GM04503 (cell line): Measurements from ENCODE around the gene LBHD2.

Experiments used
- DNase-seq: peaks from one replicate; pipeline ENCODE4 v3.0.0-alpha.2; 2012; ENCODE audit warnings: low read depth

The LBHD2 gene

DNA sequence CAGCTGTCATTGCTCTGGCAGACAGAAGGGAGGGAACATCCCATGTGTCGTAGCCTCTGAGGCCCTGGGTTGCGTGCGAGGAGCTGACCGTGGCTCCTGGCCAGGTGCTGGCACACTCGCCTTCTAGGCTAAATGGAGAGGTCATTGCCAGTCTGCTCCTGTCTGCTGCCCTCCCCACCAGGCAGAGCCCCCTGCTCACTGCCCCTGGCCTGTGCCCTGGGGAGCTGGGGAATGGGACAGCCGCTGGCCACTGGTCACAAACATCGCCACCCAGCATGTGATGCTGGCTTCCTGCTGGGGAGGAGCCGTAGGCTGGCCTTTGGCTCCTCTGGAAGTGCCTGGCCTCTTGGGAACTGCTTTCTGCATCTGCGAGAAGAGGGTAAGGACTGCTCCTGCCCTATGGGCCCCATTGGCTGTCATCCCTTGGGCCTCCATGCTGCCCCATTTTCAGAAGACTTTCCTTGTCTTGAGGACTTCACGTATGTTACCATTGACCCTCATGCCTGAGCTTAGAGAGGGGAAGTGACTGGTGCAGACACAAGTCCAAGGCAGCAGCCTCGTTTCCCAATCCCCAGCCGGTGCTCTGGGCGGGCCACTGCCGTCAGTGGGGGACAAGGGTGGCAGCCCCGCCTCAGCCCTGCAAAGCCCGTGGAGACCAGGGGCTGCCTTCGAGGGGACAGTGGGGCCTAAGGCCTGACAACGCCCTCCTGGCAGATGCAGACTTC lies 37.3 kb downstream of the LBHD2 start:
- DNase-seq, result no peak

DNA sequence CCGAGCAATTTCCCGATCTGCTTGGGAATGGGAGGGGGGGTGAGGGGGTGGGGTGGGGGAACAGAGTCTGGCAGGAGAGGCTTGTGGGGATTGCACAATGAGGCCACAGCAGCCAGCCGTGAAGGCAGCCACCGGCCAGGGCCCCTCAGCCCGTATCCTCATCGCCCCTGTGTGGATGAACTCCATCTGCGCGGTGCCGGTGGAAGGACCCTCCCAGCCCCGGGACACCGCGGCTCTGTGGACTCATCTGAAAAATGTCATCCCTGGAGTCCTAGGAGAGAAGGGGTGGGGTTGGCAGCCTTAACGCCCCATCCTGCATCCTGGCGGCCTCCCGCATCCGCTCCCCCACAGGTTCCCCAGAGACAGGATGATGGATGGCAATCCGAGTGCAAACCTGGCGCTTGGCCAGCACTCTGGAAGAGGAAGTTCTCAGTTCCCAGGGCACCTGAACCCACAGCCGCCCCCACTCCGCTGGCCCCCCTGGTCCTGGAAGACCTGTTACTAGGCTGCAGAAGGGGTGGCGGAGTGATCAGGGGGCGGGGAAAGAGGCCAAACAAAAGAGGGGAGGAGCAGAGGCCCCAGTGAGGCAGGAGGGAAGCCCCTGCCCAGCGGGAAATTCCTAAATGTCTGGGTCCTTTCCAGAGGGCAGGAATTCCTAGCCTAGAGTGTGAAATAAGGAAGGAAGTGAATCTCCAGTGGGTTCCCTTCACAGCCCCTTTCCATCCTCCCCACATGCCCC lies 38.0 kb downstream of the LBHD2 start:
- DNase-seq, result no peak

DNA sequence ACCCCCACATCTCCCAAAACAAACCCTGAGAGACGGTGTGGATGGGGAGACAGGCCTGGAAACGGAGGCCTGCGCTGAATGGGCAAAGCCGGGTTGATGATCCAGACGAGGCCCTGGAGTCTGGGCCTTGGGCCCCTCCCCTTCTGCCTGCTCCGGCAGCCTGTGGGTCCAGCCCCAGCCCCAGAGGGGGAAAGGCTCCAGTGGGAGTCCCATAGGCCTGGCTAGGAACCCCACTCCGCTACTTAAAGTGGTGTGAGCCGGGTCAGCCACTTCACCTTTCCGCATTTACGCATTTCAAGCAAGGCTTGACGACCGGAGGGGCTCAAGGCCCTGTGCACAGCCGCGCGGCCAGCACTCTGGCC lies 38.6 kb downstream of the LBHD2 start:
- DNase-seq, result no peak

DNA sequence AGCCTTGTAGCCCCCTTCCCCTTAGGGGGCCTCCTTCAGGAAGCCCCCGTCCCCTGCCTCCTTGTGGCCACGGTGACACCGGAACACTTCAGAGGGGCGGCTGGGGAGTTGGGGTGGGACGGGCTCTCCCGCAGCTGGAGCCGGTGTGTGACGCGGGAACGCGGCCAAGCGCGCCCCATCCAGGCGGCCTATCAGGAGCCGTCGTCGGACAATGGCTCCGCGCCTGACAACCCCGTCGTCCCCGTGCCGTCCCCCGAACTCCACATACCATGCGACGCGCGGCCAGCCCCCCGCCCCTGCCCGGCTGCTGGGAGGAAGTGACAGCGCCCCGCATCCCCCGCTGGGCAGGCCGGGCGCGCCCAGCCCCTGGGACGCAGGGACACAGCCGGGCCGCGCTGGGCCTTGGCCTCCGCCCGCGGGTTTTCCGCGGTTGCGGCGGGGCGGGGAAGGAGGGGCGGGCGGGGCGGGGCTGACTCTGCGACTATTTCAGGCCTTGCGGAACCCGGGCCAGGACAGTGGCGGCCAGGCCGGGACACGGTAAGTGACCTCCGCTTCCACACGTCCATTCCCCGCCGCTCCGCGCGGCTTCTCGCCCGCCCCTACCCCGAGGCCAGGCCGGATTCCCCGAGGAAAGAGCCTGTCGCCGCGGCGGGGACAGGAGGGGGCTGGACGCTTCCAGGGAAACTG lies 39.1 kb downstream of the LBHD2 start, which contains the start of gene TNFAIP2:
Gene TNFAIP2 (plus strand): TSS at position 515 of the 687 bp plus-strand sequence. CDS start 2,997 bp downstream, outside the sequence.
- no peak for DNase-seq

DNA sequence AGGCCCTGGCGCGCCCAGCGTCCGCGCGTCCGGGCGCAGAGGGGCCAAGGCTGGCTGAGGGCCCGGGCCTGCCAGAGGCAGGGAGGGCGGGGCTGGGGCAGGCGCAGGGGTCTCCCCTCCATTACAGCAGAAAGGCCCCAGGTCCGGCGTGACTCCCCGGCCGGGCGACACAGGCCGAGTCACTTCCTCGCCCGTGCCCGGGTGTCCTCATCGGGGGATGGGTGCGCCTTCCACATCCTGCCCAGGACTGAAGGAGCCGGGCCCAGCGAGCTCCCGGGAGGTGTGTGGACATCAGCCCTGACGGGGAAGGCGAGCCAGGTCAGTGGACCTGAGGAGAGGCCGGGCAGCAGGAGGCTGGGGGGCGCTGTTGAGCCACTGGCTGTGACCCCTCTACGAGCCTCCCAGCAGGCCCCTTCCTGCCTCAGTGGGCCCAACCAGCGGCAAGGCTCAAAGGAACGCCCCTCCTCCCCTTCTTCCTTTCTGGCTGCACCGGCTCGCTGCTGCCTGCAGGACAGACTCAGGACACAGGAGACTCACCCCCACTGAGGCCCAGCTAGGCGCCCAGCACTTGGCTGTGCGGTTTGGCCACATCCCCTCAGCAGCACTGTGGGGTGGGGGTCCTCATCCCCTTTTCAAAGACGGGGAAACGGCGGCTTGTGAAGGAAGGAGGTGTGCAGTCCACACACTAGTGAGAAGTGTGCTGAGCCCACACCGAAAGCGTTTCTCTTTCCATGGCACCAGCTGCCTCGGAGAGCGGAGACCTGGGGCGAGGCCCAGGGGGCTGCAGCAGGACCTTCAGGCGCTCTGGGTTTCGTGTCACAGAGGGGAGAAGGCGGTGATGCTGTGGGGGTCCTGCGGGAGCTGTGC lies 39.9 kb downstream of the LBHD2 start:
- no peak for DNase-seq

DNA sequence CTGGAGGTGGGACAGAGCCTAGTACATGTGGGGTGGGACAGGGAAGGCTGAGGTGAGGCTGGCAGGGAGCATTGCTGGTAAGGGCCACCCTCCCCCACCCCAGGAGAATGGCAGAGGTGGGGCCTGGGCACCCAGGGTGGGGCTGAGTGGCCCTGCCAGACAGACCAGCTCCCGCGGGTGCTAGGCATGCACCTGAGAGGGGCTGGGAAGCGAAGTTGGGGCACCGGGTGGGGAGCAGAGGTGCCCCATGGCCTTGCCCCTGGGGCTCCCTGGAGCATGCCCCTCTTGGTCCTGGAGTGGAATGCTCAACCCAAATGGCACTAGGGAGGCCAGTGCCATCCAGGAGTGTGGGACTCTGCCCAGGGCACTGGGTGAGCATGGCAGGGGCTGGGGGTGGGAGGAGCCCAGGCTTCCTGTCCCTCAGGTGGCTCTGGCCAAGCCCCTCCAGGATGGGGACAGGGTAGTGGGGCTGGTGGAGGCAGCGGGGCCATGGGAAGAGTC lies 40.5 kb downstream of the LBHD2 start:
- no peak for DNase-seq

DNA sequence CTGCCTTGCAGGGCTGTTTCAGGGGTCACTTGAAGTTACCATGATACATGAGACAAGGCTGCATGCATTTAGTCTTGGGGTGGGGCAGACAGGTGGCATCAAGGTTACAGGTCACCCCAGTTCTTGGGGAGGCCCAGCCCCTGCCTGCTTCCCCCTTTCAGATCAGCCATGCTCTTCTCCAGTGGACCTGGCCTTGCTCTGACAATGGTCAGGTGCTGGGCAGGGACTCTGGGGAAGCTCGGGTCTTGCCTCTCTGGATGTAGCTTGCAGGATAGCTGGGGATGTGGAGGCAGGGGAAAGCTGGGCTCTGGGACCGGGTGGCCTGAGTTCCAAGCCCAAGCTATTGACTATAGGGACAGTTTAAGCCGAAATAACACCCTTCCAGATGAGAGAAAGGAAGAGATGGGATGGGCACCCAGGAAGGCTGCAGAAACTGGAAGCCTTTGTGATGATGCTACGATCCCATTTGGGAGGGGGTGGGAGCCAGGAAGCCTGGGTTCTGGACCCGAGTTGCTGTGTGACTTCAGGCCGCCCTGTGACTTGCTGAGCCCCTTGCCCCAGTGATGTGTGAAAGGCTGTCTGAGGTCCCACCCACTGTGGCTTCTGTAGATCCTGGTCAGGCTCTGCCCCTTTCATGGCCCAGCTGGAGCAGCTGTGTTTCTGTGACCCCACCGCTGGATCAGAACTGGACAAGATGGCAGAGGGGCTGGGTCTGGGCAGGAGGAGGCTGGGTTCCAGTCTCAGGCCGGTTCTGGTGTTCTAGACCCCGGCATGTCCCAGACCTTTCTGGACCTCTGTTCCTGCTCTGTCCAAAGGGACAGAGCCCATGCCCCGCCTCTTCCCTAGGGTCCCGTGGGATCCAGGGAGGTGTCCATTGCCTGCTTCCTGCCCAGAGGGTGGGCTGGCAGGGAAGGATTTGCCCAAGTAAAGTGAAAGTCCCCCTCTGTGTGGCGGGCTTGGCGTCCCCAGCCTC lies 41.4 kb downstream of the LBHD2 start:
- DNase-seq, result no peak

DNA sequence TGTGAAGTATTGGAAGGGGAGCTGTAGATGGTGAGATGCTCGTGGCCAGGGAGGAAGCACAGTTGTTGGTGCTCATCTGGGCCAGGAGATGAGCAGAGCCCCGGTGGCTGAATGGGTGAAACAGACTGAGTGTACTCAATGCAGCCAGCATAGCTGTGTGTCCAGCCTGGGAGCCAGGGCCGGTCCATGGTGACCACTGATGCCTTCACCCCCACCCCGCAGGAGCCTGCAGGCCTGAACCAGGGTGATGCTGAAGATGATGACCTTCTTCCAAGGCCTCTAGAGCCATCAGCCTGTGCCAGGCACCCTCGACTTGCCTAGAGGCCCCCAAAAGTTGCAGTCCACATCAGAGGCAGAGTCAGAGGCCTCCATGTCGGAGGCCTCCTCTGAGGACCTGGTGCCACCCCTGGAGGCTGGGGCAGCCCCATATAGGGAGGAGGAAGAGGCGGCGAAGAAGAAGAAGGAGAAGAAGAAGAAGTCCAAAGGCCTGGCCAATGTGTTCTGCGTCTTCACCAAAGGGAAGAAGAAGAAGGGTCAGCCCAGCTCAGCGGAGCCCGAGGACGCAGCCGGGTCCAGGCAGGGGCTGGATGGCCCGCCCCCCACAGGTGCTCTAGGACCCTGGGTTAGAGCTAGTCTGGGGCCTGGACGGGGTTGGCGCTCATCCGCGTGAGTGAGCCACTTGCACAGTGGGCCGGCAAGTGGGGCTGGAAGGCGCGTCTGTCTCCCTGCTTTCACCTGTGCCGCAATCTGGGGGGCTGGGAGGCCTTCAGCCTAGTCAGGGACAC lies 42.3 kb downstream of the LBHD2 start:
- DNase-seq, result no peak

DNA sequence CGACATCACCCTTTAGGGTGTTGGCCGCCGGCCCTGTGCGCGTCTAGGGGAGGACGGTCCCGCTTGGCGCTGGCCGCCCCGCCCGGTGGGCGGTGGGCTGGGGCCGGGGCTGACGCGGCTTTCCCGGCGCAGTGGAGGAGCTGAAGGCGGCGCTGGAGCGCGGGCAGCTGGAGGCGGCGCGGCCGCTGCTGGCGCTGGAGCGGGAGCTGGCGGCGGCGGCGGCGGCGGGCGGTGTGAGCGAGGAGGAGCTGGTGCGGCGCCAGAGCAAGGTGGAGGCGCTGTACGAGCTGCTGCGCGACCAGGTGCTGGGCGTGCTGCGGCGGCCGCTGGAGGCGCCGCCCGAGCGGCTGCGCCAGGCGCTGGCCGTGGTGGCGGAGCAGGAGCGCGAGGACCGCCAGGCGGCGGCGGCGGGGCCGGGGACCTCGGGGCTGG lies 42.9 kb downstream of the LBHD2 start:
- DNase-seq, result no peak

DNA sequence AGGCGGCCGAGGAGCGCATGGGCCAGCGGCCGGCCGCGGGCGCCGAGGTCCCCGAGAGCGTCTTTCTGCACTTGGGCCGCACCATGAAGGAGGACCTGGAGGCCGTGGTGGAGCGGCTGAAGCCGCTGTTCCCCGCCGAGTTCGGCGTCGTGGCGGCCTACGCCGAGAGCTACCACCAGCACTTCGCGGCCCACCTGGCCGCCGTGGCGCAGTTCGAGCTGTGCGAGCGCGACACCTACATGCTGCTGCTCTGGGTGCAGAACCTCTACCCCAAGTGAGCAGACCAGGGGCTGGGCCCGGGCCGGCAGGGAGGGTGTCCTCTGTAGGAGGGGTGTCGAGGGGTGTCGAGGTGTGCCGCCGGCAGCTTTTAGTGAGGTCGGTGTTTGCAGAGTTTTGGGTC lies 43.3 kb downstream of the LBHD2 start:
- DNase-seq, result no peak

DNA sequence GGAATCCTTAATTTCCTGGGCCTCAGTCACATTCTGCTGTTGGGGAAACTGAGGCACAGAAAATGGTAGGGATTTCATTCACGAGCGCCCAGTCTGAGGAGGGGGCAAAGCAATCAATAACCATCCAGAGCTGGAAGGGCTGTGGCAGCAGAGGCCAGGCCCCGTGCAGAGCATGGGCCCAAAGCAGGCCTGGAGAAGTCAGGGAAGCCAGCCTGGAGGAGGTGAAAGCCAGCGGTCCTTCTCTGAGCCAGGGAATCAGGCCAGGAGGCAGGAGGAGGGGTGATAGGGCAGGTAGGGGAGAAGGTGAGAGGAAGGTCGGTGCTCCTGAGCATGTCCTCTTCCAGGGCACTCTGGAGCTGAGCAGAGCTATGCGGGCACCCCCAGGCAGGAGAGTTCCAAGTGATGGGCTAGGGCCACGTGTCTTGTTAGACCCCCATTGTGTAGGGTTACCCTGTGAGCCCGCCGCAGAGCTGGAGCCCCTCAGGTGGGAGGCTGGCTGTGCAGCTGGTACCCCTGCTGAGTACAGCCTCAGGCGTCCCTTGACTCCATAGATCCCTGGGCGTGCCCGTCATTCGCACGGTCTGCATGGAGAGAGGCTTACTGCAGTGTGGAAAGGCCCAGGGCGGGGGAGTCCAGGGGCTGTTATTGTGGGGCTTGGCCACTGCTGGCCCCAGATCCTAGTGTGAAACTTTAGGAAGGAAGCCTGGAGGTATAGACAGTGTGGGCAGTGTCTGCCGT lies 44.0 kb downstream of the LBHD2 start:
- no peak for DNase-seq

DNA sequence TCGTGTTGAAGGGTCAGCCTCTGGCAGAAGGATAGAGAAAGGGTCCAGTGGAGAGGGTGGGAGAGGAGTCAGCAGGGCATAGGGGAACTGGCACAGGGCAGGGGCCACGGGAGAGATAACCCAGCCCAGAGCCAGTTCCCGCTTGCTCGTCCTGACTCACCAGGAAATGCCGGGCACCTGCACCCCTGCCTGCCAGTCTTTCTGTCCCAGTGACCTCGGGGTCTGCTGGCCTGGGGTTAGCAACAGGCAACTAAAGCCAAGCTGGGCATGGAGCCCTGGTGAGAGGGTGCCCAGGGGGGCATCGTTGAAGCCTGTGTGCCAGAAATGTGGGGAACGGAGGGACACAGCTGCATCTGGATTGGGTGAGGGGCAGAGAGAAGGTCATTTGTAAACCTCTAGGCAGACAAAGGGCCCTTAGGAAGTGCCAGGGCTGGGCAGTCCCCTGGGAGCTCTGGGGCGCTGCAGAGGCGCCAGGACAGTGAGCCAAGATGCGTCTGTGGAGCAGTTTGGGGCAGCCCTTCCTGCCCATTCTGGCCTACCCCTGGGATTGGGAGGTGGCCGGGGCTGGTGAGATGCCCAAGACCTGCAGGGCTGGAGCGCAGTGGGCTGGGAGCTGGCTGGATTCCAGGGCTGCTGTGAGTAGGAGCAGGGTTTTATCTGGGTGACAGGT lies 44.8 kb downstream of the LBHD2 start:
- DNase-seq, result no peak

DNA sequence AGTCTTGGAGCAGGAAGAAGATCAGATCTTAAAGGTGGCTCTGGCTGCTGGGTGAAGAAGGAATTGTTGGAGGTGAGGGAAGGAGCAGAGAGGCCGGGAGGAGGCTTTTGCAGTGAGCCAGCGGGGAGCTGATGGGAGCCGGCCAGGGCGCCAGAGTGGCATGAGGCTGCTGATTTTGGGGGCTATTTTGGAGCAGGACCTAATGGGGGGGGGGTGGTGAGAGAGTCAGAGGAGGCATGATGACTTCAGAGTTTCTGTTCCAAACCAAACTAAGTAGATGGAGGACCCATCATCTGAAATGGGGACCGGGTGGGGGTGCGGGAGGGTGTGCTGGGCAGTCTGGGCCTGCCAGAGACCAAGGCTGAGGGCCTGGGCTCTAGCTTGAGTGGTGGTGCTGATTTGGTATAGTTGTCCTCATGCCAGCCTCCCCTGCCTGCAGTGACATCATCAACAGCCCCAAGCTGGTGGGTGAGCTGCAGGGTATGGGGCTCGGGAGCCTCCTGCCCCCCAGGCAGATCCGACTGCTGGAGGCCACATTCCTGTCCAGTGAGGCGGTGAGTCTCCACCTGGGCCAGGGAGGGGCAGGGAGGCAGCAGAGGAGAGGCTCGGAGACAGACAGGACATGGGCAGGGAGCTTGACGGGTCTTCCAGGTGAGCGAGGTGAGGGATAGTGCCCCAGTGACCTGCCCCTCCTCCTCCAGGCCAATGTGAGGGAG lies 45.4 kb downstream of the LBHD2 start:
- DNase-seq, result no peak

DNA sequence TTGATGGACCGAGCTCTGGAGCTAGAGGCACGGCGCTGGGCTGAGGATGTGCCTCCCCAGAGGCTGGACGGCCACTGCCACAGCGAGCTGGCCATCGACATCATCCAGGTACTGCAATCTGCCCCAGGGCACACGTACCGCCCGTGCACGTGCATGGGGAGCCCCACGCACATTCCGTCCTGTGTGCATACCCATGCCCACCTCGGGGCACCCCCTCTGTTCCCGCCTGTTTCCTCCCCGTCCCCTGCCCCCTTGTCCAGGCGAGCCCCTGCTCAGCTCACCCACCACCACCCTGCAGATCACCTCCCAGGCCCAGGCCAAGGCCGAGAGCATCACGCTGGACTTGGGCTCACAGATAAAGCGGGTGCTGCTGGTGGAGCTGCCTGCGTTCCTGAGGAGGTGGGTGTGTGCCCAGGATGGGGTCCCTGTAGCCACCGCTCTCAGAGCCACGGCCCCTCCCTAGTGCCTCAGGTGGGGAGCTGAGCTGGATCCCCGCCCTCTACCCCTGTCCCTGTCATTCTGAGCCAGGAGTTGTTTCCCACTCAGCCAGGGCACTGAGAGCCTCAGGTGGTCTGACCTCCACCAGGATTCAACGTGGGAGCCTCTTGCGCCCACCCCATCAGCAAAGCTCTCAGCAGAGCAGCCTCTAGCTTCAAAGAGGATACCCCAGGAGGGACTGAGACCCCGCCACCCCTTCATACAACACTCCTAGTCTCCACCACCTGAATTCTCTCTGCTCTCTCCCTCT lies 46.2 kb downstream of the LBHD2 start:
- DNase-seq, result no peak

DNA sequence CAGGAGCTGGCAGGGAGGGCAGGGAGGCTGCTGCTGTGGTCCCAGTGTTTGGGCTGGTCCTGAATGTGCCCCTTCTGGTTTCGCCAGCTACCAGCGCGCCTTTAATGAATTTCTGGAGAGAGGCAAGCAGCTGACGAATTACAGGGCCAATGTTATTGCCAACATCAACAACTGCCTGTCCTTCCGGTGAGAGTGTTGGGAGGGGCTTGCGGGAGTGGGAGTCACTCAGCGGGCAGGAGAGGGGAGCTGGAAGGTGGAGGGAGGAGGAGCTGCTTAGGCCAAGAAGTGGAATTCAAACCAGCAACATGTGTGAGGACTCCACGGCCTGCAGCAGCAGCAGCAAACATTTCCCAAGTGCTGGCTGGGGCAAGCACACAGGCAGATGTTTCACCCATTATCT lies 47.0 kb downstream of the LBHD2 start:
- DNase-seq, result no peak

DNA sequence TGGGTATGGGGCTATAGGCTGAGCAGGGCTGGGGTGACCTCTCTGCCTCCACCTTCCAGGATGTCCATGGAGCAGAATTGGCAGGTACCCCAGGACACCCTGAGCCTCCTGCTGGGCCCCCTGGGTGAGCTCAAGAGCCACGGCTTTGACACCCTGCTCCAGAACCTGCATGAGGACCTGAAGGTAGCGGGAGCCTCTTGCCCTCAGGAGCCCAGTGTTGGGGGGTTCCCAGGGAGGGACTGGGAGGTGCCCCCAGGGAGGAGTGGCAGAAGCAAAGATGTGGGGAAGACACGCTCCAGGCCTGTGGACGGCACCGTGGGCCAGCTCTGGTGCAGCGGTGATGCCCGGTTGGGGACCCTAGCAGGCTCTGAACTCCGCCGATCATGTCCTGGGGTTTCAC lies 47.6 kb downstream of the LBHD2 start:
- no peak for DNase-seq
